HL-60/S4 treated with phorbol 12-myristate 13-acetate at 8.2 ng/mL for 4 days and 3 days (cell line): Measurements from ENCODE around the gene C11orf52.
"Not testable (repeated sequence)": the region's sequence is repeated elsewhere in the genome, so short reads cannot be mapped to it uniquely, and the experiment has no call there.

Experiments used
- in situ Hi-C: fragments of 300-500 bp; cut with MboI; formaldehyde crosslinking; loops from 2 replicates; pipeline ENCODE4 v1.15.0; 2022; ENCODE audit warnings: low sequenced_read_pairs

The C11orf52 gene, protein sequence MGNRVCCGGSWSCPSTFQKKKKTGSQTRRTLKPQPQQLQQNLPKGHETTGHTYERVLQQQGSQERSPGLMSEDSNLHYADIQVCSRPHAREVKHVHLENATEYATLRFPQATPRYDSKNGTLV

DNA sequence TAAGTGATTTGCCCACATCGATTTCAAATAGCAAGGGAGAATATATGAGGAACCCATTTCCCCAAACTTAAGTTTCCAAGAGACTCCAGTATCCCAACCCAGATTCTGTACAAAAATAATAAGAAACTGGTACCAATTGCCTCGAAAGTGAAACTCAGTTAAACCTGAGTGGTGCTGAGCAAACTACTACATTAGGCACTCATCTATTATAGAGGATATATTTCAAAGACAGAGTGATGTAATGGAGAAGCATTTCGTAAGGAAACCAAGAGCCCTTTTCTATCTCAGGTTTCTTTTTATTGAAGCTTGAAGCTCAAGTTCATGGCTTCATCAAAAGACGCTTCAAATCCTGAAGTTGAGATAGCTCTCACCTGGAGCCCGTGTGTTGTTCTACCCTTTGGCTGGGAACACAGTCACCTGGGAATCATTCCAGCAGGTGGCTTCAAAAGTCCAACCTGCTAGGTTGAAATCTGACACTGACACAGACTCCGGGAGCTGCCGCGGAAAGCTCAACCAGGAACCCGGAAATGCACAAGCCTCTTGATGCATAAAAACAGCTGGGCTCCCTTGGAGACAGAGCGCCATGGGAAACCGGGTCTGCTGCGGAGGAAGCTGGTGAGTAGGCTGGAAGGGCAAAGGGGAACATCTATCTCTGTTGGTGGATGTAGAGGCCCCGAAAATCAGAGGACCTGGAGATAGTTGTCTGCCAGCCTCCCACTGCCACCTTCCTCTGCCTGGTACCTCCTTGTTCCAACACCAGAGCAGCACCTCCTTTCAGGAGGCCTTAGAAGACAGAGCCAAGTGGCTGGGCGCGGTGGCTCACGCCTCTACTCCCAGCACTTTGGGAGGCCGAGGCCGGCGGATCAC, at the start of gene C11orf52:
Gene C11orf52, plus strand, starts transcription at position 524 of the 867 bp plus-strand sequence. Its CDS starts 60 bp downstream, at position 584.
- in situ Hi-C loops = no loop called here

DNA sequence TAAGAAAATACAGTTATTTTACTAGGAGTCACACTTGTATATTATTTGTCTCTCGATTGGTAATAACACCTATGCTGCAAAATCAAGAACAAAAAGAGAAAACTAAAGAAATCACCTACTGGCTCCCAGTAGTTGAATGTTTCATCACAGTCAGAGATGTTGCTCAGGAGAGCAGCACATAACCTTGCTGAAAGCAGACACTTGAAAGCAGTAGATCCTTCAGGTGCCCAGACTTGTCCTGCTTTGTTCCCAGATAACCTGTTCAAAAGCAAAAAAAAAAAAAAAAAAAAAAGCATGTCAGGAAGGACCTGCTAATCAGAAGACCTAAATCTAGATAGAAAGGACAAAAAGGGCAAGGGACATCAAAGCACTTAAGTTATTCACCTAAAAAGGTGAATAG, 48.6 kb upstream of the C11orf52 start:
- in situ Hi-C loops = no loop called here

DNA sequence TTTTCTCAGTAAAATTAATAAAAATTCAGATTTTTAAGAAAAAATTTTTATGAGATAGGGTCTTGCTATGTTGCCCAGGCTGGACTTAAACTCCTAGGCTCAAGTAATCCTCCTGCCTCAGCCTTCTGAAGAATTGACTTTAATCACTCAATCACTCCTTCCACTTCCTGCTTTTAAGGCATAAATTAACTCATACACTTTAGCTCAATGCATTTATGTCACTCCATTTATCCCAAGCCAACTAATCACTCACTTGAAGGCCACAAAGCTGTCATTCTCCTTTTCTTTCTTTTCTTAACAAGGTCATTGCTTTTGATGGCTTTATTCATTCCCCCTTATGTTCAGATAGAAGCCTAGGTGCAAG, 48.2 kb upstream of the C11orf52 start:
- in situ Hi-C loops = no loop called here

DNA sequence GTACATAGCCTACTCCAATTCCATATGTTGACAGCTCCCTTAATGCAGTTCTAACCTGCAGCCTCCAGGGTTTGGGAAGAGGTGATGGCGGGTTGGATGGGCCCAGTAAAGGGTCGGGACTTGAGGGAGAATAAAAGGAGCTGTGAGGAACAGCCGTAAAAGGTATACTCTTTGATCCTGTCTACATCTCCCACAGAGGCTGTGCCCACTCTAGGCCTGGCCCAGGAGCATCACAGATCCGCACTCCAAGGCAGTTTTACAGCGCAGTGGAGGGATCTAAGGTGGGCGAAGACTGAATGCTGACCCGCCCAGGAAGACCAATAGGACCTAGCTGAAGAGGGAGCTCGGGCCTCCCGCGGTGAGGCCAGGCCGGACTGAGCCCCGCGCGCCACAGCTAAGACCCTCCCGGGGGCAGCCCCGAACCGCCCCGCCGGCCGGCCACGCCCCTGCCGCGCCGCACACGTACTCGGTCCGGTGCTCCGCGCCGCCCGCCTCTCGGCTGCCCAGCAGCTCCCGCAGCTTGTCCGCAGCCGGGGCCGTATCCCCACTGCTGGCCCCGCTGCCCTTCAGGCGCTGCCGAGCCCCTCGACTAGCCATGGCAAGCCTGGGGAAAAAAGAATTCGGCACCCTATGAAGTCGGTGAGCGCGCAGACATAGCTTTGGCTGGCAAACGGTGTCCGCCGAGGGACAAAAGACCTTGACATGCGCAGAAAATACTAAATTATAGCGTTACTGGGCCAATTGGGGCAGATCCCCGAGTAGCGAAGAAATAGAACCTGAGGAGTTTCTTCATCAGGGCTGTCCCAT, 47.6 kb upstream of the C11orf52 start, which contains the start of gene ALG9:
Gene ALG9, minus strand, starts transcription at position 696 of the 807 bp plus-strand sequence. Its CDS starts 99 bp downstream, at position 597.
- in situ Hi-C loops = no loop called here

DNA sequence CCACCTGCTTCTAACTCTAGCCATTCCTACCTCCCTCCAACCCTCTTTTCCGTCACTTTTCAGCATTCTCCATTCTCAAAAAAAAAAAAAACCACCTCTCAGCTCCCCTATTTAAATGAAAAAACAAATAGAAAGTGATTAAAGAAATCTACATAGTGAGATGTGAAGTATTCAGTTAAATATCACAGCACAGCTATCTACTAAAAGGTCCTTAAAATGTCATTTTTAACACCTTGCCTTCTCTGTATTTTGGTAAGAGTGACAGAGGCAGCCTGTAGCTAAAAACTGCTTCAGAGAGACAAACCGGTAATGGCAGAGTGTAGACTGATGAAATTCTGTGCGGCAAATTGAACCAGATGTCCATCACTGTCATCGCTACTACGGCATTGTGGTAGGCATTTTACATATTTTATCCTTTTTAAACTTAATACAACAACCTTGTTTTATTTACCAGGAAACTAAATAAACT, 47.0 kb upstream of the C11orf52 start:
- in situ Hi-C loops = no loop called here

DNA sequence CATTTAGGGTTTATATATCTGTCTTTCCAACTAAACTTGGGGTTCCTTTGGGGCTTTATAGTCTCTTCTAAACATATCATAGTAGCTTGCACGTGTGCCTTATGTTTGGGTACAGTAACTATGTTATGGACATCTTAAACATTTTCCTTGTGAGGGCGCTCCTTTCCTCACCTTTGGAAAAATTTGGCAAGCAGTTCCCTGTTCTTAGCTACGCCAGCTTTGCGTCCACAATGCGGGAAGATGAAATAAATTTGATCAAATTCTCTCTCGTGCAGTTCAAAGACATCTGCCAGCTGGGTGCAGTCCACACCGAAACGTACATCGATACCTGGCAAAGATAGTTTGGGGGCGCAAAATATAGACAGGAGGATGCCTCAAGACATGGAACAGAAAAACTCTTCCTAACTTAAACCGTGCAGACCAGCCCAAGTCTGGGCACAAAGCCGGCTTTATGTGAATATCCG, 40.3 kb upstream of the C11orf52 start:
- in situ Hi-C loops = no loop called here

DNA sequence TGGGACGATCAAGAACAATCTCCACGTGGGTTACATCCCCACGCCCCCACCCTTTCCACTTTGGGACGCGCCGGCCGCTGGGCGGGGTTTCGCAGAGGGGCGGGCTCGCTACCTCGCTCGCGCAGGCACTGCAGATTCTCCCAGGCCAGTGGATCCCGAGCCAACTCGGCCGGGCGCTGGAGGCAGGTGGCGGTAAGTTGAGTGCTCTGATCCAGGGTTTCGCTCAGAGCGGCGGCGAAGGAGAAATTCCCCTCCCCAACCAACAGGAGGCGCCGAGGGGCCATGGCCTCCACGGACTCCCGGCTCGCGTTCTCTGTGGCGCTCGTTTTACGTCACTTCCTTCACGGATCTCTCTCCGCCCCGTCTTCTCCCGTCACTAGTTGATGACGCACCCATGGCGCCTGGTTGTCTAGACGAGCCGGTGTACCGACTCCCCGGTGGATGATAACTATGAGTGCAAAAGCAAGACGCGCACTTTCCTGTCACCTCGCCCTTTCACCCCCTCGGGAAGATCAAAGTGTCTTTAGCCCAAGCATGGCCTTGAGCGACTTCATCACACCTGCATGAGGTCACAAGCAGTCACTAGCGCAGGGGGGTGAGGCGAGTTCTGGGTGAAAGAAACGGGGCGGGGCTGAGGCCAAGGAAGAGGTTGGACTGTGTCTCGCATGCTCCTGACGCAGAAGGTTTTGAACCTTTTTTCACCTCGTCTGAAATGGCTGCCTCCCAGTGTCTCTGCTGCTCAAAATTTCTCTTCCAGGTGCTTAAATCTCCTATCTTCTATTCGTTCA, 39.7 kb upstream of the C11orf52 start, which contains the start of the genes CFAP68 and FDXACB1:
Gene CFAP68, plus strand, starts transcription at position 693 of the 788 bp plus-strand sequence. Its CDS starts 20 bp downstream, at position 713.
Gene FDXACB1, minus strand, starts transcription at position 317 of the 788 bp plus-strand sequence. Its CDS starts 33 bp downstream, at position 284.
- in situ Hi-C loops = no loop called here

DNA sequence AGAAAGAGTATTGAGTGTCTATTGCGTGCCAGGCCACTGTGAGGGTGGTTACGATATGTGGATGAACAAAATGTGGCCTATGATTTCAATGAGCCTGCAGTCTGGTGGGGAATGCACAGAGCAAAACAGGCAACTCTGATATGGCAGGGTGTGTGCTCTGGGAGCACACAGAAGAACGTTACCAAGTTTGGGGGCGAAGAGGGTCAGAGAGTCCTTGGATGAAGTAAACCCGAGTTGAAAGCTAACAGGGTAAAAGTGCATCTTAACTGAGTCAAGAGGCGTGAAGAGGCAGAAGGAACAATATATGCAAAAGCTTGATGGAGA, 39.1 kb upstream of the C11orf52 start:
- in situ Hi-C loops = no loop called here

DNA sequence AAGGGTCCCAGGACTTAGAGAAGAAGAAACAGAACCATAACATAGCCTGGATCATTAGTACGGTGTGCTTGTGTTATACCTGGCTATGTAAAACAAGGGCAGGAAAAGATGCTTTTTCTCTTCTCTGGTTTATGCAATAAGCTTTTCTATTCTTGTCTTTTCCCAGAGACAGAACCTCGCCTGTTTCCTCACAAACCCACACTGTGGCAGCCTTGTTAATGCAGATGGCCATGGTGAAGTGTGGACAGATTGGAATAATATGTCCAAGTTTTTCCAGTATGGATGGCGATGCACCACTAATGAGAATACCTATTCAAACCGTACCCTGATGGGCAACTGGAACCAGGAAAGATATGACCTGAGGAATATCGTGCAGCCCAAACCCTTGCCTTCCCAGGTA, 36.5 kb upstream of the C11orf52 start:
- in situ Hi-C loops = no loop called here

DNA sequence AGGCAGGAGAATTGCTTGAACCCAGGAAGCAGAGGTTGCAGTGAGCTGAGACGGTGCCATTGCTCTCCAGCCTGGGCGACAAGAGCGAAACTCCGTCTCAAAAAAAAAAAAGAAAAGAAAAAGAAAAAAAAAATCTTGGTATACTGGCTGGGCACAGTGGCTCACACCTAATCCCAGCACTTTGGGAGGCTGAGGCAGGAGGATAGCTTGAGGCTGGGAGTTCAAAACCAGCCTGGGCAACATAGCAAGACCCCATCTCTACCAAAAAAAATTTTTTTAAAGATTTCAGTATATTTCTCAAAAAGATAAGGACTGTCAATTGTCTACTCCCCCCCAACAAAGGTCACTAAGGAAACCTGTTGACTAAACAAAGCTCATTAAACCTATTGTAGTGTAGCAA, 33.7 kb upstream of the C11orf52 start:
- in situ Hi-C loops = not testable (repeated sequence)

DNA sequence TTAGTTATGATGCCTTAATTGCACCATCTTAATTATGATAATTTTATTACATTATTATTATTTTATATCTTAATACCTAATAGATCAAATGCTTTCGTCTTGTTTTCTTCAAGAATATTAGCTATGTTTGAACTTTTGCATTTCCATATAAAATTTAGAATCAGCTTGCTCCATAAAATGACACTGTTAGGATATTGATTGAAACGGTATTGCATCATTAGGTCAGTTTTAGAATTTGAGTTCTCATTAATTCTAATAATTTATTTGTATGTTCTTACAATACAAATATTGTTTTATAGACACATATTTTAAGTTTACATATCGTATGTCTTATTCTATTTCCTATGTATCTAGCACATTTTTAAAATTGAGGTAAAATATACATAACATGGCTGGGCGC, 32.7 kb upstream of the C11orf52 start:
- in situ Hi-C loops = no loop called here

DNA sequence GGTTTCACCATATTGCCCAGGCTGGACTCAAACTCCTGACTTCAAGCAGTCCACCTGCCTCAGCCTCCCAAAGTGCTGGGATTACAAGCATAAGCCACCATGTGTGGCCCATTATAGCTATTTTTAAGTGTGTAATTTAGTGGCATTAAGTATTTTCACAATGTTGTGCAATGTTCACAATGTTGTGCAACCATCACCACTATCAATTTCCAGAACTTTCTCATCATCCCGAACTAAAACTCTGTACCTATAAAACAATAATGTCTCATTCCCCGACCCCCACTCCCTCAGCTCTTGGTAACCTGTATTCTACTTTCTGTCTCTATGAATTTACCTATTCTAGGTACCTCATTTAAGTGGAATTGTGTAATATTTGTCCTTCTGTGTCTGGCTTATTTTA, 31.9 kb upstream of the C11orf52 start:
- in situ Hi-C loops = no loop called here

DNA sequence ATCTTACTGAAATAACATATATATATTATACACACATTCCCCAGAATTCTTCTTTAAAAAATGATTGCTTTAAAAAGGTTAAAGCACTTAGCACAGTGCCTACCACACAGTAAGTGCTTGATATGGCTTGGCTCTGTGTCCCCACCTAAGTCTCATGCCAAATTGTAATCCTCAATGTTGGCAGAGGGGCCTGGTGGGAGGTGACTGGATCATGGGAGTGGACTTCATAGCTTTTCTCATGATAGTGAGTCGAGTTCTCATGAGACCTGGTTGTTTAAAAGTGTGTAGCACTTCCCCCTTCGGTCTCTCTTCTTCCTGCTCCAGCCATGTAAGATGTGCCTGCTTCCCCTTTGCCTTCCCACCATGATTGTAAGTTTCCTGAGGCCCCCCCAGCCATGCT, 13.3 kb upstream of the C11orf52 start:
- in situ Hi-C loops = no loop called here

DNA sequence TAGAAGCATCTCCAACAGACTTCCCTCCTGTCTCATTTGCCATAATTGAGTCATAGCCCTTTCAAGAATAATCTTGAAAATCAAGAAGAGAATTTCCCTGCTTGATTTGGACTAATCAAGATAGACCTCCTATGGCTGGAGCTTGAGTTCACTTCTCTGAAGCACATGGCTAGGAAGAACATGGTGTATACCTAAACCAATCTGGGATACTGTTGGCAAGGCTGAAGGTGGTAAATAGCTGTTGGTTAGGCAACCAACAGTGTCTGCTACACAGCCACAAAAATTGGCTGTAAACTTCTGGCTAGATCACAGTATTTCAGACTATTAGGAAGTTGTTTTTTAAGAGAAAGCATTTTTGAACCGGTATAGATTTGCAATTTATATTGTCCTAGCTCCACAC, 12.0 kb upstream of the C11orf52 start:
- in situ Hi-C loops = no loop called here

DNA sequence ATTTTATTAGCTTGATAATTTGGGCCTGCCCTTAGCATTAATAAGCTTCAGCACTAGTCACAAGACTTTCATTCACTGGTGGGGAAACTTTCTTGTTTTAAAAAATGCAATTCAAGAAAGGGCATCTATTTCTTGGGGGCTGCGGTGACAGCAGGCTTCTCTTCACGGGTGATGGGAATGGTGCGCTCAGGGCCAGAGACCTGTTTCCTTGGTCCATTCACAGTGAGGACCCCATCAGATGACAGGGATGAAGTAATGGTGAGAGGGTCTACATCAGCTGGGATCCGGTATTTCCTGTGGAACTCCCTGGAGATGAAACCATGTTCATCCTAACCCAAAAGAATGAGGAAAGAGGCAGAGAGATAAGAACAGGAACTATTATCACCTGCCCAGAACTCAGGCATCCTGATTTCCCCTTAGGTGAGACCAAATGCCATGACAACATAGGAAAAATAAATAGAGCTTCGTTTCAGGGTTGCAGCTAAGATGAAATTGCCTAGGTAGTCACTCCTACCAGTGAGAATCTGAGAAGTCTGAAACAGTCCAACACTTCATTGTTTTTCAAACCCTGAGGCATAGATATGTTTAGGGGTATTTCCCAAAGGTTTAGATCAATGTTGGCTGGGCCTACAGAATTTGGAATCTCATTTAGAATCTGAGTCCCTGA, 9.9 kb upstream of the C11orf52 start:
- in situ Hi-C loops = no loop called here

DNA sequence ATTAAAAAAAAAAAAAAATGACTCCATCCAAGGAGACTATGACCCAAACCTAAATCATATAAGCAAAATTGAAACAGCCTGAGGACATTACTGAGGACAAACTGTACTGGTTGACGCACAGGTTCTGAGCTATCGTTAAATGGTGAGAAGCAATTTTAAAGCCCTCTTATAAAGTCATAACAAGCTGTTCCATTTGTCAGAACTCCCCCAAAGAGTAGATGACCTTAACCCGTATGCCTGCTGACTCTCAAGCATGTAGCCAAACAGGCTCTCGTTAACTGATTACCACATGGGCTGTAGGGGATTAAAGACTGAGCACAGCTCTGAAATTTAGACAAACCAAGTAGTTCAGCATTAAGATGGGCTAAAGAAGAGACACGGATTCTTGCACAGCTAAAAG, 9.3 kb upstream of the C11orf52 start:
- in situ Hi-C loops = no loop called here

DNA sequence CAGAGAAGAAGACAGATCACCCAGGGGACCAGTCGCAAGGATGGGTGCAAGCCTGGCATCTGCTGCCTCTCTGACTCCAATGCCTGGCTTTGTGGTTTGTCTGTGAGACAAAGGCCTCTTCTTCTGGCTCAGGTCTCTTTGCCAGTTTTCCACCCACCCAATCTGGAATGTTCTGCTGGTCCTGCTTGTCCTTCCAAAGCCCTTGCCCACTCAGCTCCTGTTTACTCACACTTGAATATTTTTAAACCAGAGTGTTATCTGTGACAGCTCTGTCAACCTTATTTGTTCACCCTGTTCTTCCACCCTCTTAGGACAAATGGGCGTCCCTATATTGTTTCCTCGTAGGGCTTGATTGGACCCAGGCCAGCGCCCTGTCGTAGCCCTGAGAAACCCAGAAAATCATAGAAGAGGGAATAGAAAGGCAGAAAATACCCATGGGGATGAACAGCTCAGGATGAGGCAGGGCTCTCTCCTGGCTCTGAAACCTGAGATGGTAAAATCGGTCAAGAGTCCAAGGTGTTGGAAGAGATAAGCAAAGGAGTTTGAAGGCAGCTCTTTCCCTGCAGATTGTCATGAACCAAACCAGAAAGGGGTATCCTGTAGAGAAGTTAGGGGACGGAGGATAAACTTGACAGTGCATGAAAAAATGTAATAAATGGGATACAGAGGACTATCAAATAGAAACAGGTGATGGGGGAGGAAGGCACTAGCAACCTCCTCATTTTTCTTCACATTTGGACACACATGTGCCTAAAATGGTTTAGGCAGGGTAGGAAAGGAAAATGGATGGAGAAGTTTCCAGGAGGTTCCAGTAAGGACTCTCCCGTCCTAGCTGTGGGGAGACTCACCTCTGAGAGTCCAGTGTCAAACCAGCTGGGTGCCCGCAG, 7.8 kb upstream of the C11orf52 start:
- in situ Hi-C loops = no loop called here

DNA sequence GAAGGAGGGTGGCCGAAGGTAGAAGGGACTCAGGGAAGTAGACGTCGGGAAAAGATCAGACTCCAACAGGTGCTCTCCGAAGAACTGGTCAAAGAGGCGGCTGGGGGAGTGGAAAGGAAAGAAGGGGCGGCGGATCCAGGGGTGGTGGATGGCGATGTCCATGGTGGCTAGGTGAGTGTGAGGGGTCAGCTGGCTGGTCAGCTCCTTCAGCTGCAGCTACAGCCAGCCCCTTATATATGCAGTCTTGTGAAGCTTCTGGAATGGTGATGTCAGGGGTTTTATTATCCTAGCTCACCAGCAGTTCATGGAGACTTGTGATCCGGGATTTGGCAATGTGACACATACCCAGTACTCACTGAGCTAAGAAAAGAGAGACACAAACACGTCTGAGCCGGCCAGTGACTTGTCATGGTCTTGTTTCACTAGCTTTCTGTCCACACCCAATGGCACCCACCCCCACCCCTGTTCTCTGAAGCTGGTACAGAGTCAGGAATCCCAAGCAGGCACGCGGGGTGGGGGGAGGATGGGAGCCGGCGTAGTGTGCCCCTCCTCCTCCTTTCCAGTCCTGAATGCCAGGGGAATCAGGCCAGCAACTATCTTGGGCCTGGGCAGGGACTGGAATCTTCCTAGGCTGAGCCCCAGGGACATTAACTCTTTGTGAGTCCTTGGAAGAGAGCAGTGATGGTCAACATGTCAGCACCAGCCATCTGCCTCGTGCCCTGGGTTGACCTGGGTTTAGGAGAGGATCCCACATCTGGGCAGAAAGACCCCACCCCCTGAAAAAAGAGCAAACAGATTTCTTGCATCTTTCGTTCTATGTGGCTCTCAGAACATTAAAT, 6.9 kb upstream of the C11orf52 start, which contains the start of gene CRYAB:
Gene CRYAB, minus strand, starts transcription at position 208 of the 839 bp plus-strand sequence. Its CDS starts 46 bp downstream, at position 162.
- in situ Hi-C loops = no loop called here
